Gastroesophageal sphincter (tissue), 4 donors: ENCODE data around the gene RRAS. TPM values are rescaled to one million over a fixed set of nuclear protein-coding genes. Genes with fewer than 3 reads are reported as not detected.

Experiments used
- ATAC-seq: fragments of 150-250 bp; one replicate; pipeline ENCODE4 v1.9.1; 2016; ENCODE audit warnings: mild to moderate bottlenecking, moderate library complexity
- H3K27ac ChIP-seq, 4 donors: fragments of 200-600 bp; sonication (generic) in 3 of 4; 1 replicate in 3 of 4; 2 replicates in 1 of 4; pipeline ENCODE4 v1.5.1; 2016 to 2019
- H3K27me3 ChIP-seq: fragments of 200-600 bp; sonication (generic); one replicate; pipeline ENCODE4 v1.5.1; 2019
- H3K36me3 ChIP-seq, 2 donors: fragments of 200-600 bp; sonication (generic); one replicate each; pipeline ENCODE4 v1.5.1; 2019; ENCODE audit warnings: control low read depth in 1 of 2
- H3K4me1 ChIP-seq, 3 donors: fragments of 200-600 bp; sonication (generic); 1 replicate in 2 of 3; 2 replicates in 1 of 3; pipeline ENCODE4 v1.5.1; 2016 to 2019; ENCODE audit warnings: control low read depth in 2 of 3
- H3K4me3 ChIP-seq, 2 donors: fragments of 200-600 bp; sonication (generic); one replicate each; pipeline ENCODE4 v1.5.1; 2019; ENCODE audit warnings: mild to moderate bottlenecking in 1 of 2, moderate library complexity in 1 of 2
- H3K9me3 ChIP-seq, 3 donors: fragments of 200-600 bp; sonication (generic); one replicate each; pipeline ENCODE4 v1.5.1; 2017 to 2019; ENCODE audit warnings: control low read depth in 2 of 3
- CTCF ChIP-seq, 4 experiments: fragments of 200-600 bp in 2 of 4; fragments of 450-650 bp in 2 of 4; sonication (generic) in 1 of 4; IDR thresholded peaks; one replicate each; pipeline ENCODE4 v1.5.1; 2017 to 2019; ENCODE audit warnings: antibody characterized with exemption in 4 of 4, mild to moderate bottlenecking in 2 of 4, moderate library complexity in 2 of 4
- EP300 ChIP-seq: sonication (generic); formaldehyde crosslinking; IDR thresholded peaks from one replicate; pipeline ENCODE4 v1.6.1; 2017; ENCODE audit warnings: antibody characterized with exemption, mild to moderate bottlenecking
- POLR2A ChIP-seq, 2 donors: fragments of 450-650 bp; IDR thresholded peaks; one replicate each; pipeline ENCODE4 v1.6.1; 2017; ENCODE audit warnings: antibody characterized with exemption in 2 of 2, mild to moderate bottlenecking in 2 of 2, moderate library complexity in 1 of 2
- POLR2AphosphoS5 ChIP-seq: sonication (generic); formaldehyde crosslinking; IDR thresholded peaks from one replicate; pipeline ENCODE4 v1.6.1; 2017; ENCODE audit warnings: antibody characterized with exemption
- WGBS, 2 donors: methylation state at CpG; one replicate each; pipeline ENCODE4 v1.1.5; 2018; ENCODE audit warnings: low coverage in 1 of 2; 5-methylcytosine and 5-hydroxymethylcytosine counted together
- total RNA-seq, 4 donors: library from RNA; depleted of rRNA; stranded (reverse); fragments of >200 nt; gene quantifications; one replicate each; pipeline ENCODE4 v1.1.0, GENCODE V29; 2016

RRAS gene
- total RNA-seq, 4 donors from 2014 or later: 100 to 162 (median 136) TPM

GRCh38 chr19:49590971-49591730 lies 48.8 kb downstream of the RRAS start, which contains the start of gene PRR12:
TSS of gene PRR12 (plus strand) at chr19:49591182. CDS start at chr19:49591655, 473 bp downstream.
- no peaks in the 10 kb centered on the region for H3K27me3 ChIP-seq
- WGBS, 2 donors: 0 to 1% methylated on average over 9 to 10 of the region's 66 CpGs
- peaks cover 0 to 22% of the 10 kb centered on the region in 2 donors for H3K36me3 ChIP-seq
- no peaks in the 10 kb centered on the region for H3K9me3 ChIP-seq
- peak; percentile 29 for ATAC-seq
- H3K4me1 ChIP-seq: peaks cover 0 to 53% (median 12%) of the 10 kb centered on the region in 3 donors
- H3K27ac ChIP-seq: peak within 1 kb of the TSS; percentile 77 to 98 (median 94)
- TF ChIP-seq POLR2A (IDR thresholded peaks at IDR 0.05) (peak in 1 of 2 donors; percentile 25), EP300 (no peak), POLR2AphosphoS5 (no peak), CTCF (IDR thresholded peaks at IDR 0.05) (peak in 2 of 4 experiments; percentile 14 to 25)
- H3K4me3 ChIP-seq: peak within 1 kb of the TSS; percentile 89 to 94

GRCh38 chr19:49590071-49590970 lies 49.6 kb downstream of the RRAS start:
- TF ChIP-seq POLR2AphosphoS5 (peak; percentile 26), POLR2A (IDR thresholded peaks at IDR 0.05) (peak; percentile 22 to 59), CTCF (IDR thresholded peaks at IDR 0.05) (no peak), EP300 (no peak)
- ATAC-seq: peak; percentile 84
- Histone ChIP-seq H3K9me3 (no peaks in the 10 kb centered on the region), H3K27me3 (no peaks in the 10 kb centered on the region), H3K36me3 (peaks cover 0 to 14% of the 10 kb centered on the region in 2 donors), H3K4me1 (peaks cover 0 to 50% (median 12%) of the 10 kb centered on the region in 3 donors), H3K4me3 (peak overlapping the region; percentile 89 to 94), H3K27ac (peak overlapping the region; percentile 63 to 98 (median 94))
- WGBS, 2 donors: 0 to 1% methylated on average over 5 to 27 of the region's 58 CpGs

- Histone ChIP-seq H3K36me3 (peaks cover 0 to 6% of the 10 kb centered on the region in 2 donors), H3K27ac (peak overlapping the region; percentile 63 to 98 (median 94))
These were observed 50.4 kb downstream of the RRAS start for GRCh38 chr19:49589502-49589905.

More at GRCh38 chr19:49589502-49589905, 50.4 kb downstream of the RRAS start:
- Histone ChIP-seq H3K4me1 (peaks cover 0 to 42% (median 12%) of the 10 kb centered on the region in 3 donors), H3K4me3 (peak overlapping the region in 1 of 2 donors; percentile 94), H3K27me3 (no peaks in the 10 kb centered on the region), H3K9me3 (no peaks in the 10 kb centered on the region)
- ATAC-seq: no peak
- 46 to 68% methylated on average over 2 to 4 of the region's 5 CpGs for WGBS, 2 donors
- TF ChIP-seq EP300: no peak
- TF ChIP-seq POLR2AphosphoS5: no peak
- TF ChIP-seq CTCF (IDR thresholded peaks at IDR 0.05): no peak
- no peak for TF ChIP-seq POLR2A (IDR thresholded peaks at IDR 0.05)
